Measurements from ENCODE around the gene NEK7.

GRCh38 chr1:198268784-198269645 is 112.2 kb downstream of the NEK7 start:
- TF ChIP-seq BHLHE40 (IDR thresholded peaks at IDR 0.05; ENCODE audit: borderline replicate concordance) (no peak), TARDBP (IDR thresholded peaks at IDR 0.05) (no peak), SUZ12 (IDR thresholded peaks at IDR 0.05) (no peak), SP1 (IDR thresholded peaks at IDR 0.05) (no peak), NFRKB (IDR thresholded peaks at IDR 0.05) (no peak), CTBP1 (IDR thresholded peaks at IDR 0.05; ENCODE audit: borderline replicate concordance) (no peak)
